SIG-M5 treated with dmso at 0.1 percent for 504 hours (cell line): ENCODE results near the gene ADCY9.

Experiments used
- DNase-seq: peaks from one replicate; lab custom pipeline; 2025; ENCODE audit not compliant: unreplicated experiment; lab: John Stamatoyannopoulos, UW

Gene ADCY9

GRCh38 chr16:4008116-4008515 is 108.1 kb downstream of the ADCY9 start:
- DNase-seq = no peak

- DNase-seq = no peak
Measured at GRCh38 chr16:4006397-4006999, 109.7 kb downstream of the ADCY9 start.

- DNase-seq = no peak
Measured at GRCh38 chr16:4005731-4006130, 110.5 kb downstream of the ADCY9 start.

GRCh38 chr16:4005281-4005680 is 111.0 kb downstream of the ADCY9 start:
- no peak for DNase-seq

GRCh38 chr16:4004206-4004605 is 112.0 kb downstream of the ADCY9 start:
- DNase-seq = no peak

- DNase-seq = no peak
Measured at GRCh38 chr16:4003576-4003975, 112.7 kb downstream of the ADCY9 start.

GRCh38 chr16:4003166-4003565 is 113.1 kb downstream of the ADCY9 start:
- DNase-seq = no peak

- DNase-seq = no peak
Measured at GRCh38 chr16:4002121-4002520, 114.1 kb downstream of the ADCY9 start.

GRCh38 chr16:3999479-4000325 is 116.5 kb downstream of the ADCY9 start:
- no peak for DNase-seq

GRCh38 chr16:3998793-3999478 is 117.3 kb downstream of the ADCY9 start:
- DNase-seq = no peak

GRCh38 chr16:3997231-3997841 is 118.9 kb downstream of the ADCY9 start:
- no peak for DNase-seq

- no peak for DNase-seq
Measured at GRCh38 chr16:3995001-3995400, 121.2 kb downstream of the ADCY9 start.

GRCh38 chr16:3993052-3993785 is 123.0 kb downstream of the ADCY9 start:
- no peak for DNase-seq

GRCh38 chr16:3992297-3993051 is 123.8 kb downstream of the ADCY9 start:
- DNase-seq = no peak

- no peak for DNase-seq
Measured at GRCh38 chr16:3988824-3989223, 127.4 kb downstream of the ADCY9 start.

- DNase-seq = no peak
Measured at GRCh38 chr16:3988011-3988410, 128.2 kb downstream of the ADCY9 start.

- DNase-seq = no peak
Measured at GRCh38 chr16:3987231-3987630, 129.0 kb downstream of the ADCY9 start.

- no peak for DNase-seq
Measured at GRCh38 chr16:3986235-3986544, 130.1 kb downstream of the ADCY9 start.

- DNase-seq = no peak
Measured at GRCh38 chr16:3984111-3985060, 131.9 kb downstream of the ADCY9 start.
